Measurements from ENCODE around the gene KLF7.

- no peak for TF ChIP-seq POLR2A (IDR thresholded peaks at IDR 0.05; ENCODE audit: low read depth, low read length)
- no peak for TF ChIP-seq POLR2AphosphoS5 (IDR thresholded peaks at IDR 0.05; ENCODE audit: low read depth, low read length)
- no peak for TF ChIP-seq PAX5 (IDR thresholded peaks at IDR 0.05; ENCODE audit: insufficient read depth, low read length, severe bottlenecking)
Observed at GRCh38 chr2:207183506-207183905, 17.8 kb upstream of the KLF7 start.

Measured in GM12891 (cell line).